Myocyte (in vitro differentiated cells): Measurements from ENCODE around the gene KRT15. TPM values are rescaled to one million over a fixed set of nuclear protein-coding genes. Genes with fewer than 3 reads are reported as not detected.

Source experiments
- DNase-seq: peaks from one replicate; pipeline ENCODE4 v3.0.0-alpha.2; 2012; ENCODE audit warnings: low read depth
- total RNA-seq: library from RNA; depleted of rRNA; stranded (reverse); fragments of >200 nt; gene quantifications from 2 replicates; pipeline ENCODE4 v1.2.3, GENCODE V29; 2014

KRT15 gene
- total RNA-seq, 1 donor from 2014 or later = not detected

GRCh38 chr17:41527063-41528023 is 8.7 kb upstream of the KRT15 start:
- DNase-seq = no peak

GRCh38 chr17:41524261-41524660 is 5.6 kb upstream of the KRT15 start:
- no peak for DNase-seq

- no peak for DNase-seq
Observed at GRCh38 chr17:41523787-41524186, 5.1 kb upstream of the KRT15 start.

- no peak for DNase-seq
Observed at GRCh38 chr17:41523225-41523593, 4.5 kb upstream of the KRT15 start.

- DNase-seq = no peak
Observed at GRCh38 chr17:41522301-41523224, 3.9 kb upstream of the KRT15 start.

- no peak for DNase-seq
Observed at GRCh38 chr17:41521574-41522261, 3.0 kb upstream of the KRT15 start.

GRCh38 chr17:41520821-41521521 is 2.3 kb upstream of the KRT15 start:
- DNase-seq = no peak

GRCh38 chr17:41519501-41520224 is 973 bp upstream of the KRT15 start:
- peak; percentile 40 for DNase-seq

GRCh38 chr17:41518031-41518430 is 659 bp downstream of the KRT15 start:
- no peak for DNase-seq

GRCh38 chr17:41516830-41517283 is 1.8 kb downstream of the KRT15 start:
- no peak for DNase-seq

- no peak for DNase-seq
Observed at GRCh38 chr17:41516147-41516829, 2.4 kb downstream of the KRT15 start.

GRCh38 chr17:41513168-41513547 is 5.5 kb downstream of the KRT15 start:
- no peak for DNase-seq

GRCh38 chr17:41512546-41513167 is 6.0 kb downstream of the KRT15 start:
- no peak for DNase-seq

GRCh38 chr17:41511716-41512115 is 7.0 kb downstream of the KRT15 start:
- DNase-seq = no peak

GRCh38 chr17:41511116-41511515 is 7.6 kb downstream of the KRT15 start:
- no peak for DNase-seq

- no peak for DNase-seq
Observed at GRCh38 chr17:41510251-41511065, 8.2 kb downstream of the KRT15 start.

GRCh38 chr17:41507315-41507880 is 11.3 kb downstream of the KRT15 start:
- no peak for DNase-seq
